PC-3 (cell line): Measurements from ENCODE around the gene CD82.

Experiments
- CTCF ChIP-seq: fragments of 300-600 bp; sonication (generic); conservative IDR thresholded peaks from 2 replicates; pipeline ENCODE4 v1.5.1; 2017; ENCODE audit warnings: antibody characterized with exemption, low read depth, mild to moderate bottlenecking, low read length
- EZH2phosphoT487 ChIP-seq: fragments of 300-600 bp; sonication (generic); IDR thresholded peaks from 2 replicates; pipeline ENCODE4 v1.6.1; 2018; ENCODE audit warnings: mild to moderate bottlenecking, antibody characterized with exemption, low read length, borderline replicate concordance

GRCh38 chr11:44622190-44622650 is 56.8 kb downstream of the CD82 start:
- TF ChIP-seq CTCF (no peak), EZH2phosphoT487 (no peak)
